HFF-Myc (cell line): Measurements from ENCODE around the gene PPARA.

ENCODE experiments used
- DNase-seq: peaks from one replicate; pipeline ENCODE4 v3.0.0-alpha.2; 2011; ENCODE audit warnings: low read depth; ENCODE audit errors: extremely low read depth
- H3K4me3 ChIP-seq: replicated peaks from 2 replicates; pipeline ENCODE4 v1.5.1; 2011; ENCODE audit warnings: low read depth, mild to moderate bottlenecking, control low read depth, low read length
- CTCF ChIP-seq: IDR thresholded peaks from 2 replicates; pipeline ENCODE4 v1.5.1; 2012; ENCODE audit warnings: mild to moderate bottlenecking, low read depth, low read length, control low read depth; ENCODE audit errors: missing control alignments

PPARA gene

GRCh38 chr22:46224044-46224897, 73.9 kb downstream of the PPARA start:
- no peak for DNase-seq
- TF ChIP-seq CTCF: no peak
- H3K4me3 ChIP-seq: no peak overlapping the region

GRCh38 chr22:46224898-46225290, 74.6 kb downstream of the PPARA start:
- H3K4me3 ChIP-seq: no peak overlapping the region
- TF ChIP-seq CTCF: no peak
- DNase-seq: no peak

- TF ChIP-seq CTCF: no peak
- no peak overlapping the region for H3K4me3 ChIP-seq
- no peak for DNase-seq
These were observed 75.3 kb downstream of the PPARA start for GRCh38 chr22:46225631-46226030.

- H3K4me3 ChIP-seq: no peak overlapping the region
- no peak for TF ChIP-seq CTCF
- no peak for DNase-seq
These were observed 76.3 kb downstream of the PPARA start for GRCh38 chr22:46226577-46226976.

- H3K4me3 ChIP-seq: no peak overlapping the region
- DNase-seq: no peak
- TF ChIP-seq CTCF: no peak
These were observed 79.4 kb downstream of the PPARA start for GRCh38 chr22:46229701-46230100.

GRCh38 chr22:46230262-46230901, 80.1 kb downstream of the PPARA start:
- no peak for TF ChIP-seq CTCF
- no peak overlapping the region for H3K4me3 ChIP-seq

More at GRCh38 chr22:46230262-46230901, 80.1 kb downstream of the PPARA start:
- DNase-seq: no peak
